T-helper 2 cell treated with Interferon-gamma antibody and Interleukin-4, amounts not matched to agents 100 ng/mL and 5 ng/mL, for 36 hours (primary cell): ENCODE data around the gene PARPBP. TPM values are rescaled to one million over a fixed set of nuclear protein-coding genes. Genes with fewer than 3 reads are reported as not detected.
"Not testable (repeated sequence)": the region's sequence is repeated elsewhere in the genome, so short reads cannot be mapped to it uniquely, and the experiment has no call there.

Experiments used
- intact Hi-C: fragments of 100-400 bp; cut with micrococcal nuclease; formaldehyde crosslinking; loops from one replicate; pipeline ENCODE4 v1.15.1; 2023
- total RNA-seq: library from RNA; stranded (reverse); gene quantifications from 2 replicates; pipeline ENCODE4 v1.2.3, GENCODE V29; 2022

PARPBP gene
- total RNA-seq, 1 donor from 2014 or later: 28.9 TPM

DNA sequence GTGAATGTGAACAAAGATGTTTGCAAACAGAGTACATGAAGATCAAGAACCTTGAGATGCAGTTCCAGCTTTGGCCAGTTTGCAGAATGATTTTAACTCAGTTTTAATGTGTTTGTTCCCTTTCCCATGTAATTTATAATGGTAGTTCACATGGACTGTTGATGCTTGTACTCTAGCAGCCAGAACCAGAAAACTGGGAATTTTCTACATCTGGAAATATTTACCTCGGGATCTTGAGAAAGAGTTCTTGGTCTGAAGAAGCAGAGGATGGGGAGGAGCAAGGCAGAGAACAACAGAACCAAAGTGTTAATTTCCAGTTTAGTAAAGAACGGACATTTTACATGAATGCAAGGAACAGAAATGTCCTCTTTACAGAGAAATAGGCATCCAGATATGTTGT is 114.6 kb downstream of the PARPBP start:
- intact Hi-C loops: no loop called here

DNA sequence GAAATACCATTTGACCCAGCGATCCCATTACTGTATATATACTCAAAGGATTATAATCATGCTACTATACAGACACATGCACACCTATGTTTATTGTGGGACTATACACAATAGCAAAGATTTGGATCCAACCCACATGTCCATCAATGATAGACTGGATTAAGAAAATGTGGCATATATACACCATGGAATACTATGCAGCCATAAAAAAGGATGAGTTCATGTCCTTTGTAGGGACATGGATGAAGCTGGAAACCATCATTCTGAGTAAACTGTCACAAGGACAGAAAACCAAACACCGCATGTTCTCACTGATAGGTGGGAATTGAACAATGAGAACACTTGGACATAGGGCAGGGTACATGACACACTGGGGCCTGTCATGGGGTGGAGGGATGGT is 120.9 kb downstream of the PARPBP start:
- intact Hi-C loops: not testable (repeated sequence)

Other genes starting within 250 kb of the PARPBP start
- 2.4 and 3.0 TPM in 2 replicates for gene DRAM1, start 242.6 kb upstream of the PARPBP start, total RNA-seq
- gene WASHC3, start 58.2 kb upstream of the PARPBP start, total RNA-seq: 53.3 and 59.1 TPM in 2 replicates
- 62.6 and 65.0 TPM in 2 replicates for gene NUP37, start 69 bp upstream of the PARPBP start, total RNA-seq
- gene PMCH, start 77.7 kb downstream of the PARPBP start, total RNA-seq: 2.8 and 3.6 TPM in 2 replicates